Stimulated activated CD8-positive, alpha-beta memory T cell treated with anti-CD3 and anti-CD28 coated beads, Interleukin-4, amount 100 ng/mL, for 4 hours (primary cell): ENCODE data around the gene WNT10A.

ENCODE experiments used
- DNase-seq, 2 donors: peaks; one replicate each; pipeline ENCODE4 v3.0.0-alpha.2; 2020; ENCODE audit warnings: low read depth in 2 of 2, low spot score in 1 of 2

The WNT10A gene

DNA sequence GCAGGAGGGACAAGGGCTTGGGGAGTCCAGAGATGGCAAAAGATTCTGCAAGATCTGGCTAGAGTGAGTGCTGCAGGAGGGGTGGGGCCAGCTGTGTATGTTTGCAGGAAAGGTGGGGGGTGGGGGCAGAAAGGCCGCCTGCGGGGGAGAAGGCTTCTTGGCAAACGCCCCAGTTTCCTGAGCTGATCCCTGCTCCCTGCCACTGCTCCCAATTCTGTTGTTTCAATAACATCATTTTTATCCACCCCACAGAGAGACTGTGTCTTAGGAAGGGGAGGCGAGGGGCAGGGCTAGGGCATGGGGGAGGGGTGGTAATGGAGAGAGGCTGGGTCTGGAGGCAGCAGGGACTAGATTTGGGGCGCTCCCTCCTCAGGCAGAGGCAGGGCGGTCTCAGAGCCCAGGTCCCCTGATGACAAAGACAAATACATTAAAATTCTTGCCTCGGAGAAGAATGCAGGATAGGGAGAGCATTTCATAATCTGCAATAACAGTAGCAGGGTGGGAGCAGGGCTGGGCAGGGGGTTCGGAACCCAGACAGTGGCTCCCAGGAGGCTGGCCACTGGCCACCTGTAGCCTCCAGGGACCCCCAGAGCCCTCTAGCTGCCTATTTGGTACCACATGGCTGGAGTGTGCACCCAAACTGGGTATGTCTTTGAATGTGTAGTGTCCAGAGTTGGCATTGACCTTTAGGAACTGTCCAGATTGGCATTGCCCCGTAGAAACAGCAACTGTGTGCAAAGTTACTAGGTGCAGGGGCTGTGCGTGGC, 23.1 kb upstream of the WNT10A start:
- DNase-seq: no peak

DNA sequence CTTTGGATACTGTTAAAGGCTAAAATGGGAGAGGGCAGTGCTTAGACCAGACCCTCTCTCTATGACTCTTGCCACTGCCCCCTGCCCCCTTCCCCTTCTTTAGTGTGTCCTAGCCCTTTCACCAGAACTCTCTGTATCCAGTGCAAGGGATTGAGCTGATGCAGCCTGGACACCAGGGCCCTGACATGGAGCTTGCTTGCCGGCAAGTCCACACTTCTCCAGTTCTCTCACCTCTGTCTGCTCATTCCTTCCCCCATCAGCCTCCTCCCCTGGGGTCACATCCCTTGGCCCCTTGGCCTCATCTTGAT, 22.6 kb upstream of the WNT10A start:
- no peak for DNase-seq

DNA sequence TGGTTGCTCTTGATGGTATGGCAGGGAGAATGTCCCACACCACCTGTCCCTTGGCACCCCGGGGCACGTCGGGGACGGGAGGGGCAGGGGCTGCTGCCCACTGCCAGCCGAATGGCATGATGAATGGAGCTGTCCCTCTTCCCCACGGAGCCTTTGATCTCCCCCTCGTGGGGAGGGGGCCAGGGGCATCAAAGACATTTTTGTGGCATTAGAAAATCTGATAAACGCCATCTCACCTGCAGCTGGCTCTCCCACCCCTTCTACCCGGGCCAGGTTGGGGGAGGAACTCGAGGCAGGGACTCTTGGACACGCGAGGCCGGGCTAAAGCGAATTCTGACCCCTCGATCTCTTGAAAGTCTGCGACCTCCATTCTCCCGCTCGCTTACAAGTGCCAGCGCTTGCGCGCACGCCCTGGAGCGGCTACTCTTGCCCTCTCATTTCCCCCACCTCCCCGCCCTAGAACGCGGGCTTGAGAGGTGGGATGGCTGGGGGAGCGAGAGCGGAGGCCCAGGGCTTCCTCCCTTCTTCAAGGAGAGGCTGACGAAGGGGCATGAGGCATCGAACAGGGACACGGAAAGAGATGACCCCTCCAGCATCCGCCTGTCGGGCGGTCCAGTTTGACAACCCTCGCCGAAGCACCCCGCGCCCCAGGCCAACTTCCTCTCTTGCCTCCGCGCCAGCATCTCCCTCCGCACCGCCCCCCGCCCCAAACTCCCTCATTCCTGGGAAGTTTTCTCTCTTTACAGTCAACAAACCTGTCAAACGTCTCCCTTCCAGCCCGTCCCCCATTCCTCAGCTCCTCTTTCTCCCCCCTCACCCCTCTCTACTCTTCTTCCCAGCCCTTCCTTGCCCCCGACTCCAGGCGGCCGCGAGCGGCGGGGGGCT, 21.7 kb upstream of the WNT10A start:
- no peak for DNase-seq

DNA sequence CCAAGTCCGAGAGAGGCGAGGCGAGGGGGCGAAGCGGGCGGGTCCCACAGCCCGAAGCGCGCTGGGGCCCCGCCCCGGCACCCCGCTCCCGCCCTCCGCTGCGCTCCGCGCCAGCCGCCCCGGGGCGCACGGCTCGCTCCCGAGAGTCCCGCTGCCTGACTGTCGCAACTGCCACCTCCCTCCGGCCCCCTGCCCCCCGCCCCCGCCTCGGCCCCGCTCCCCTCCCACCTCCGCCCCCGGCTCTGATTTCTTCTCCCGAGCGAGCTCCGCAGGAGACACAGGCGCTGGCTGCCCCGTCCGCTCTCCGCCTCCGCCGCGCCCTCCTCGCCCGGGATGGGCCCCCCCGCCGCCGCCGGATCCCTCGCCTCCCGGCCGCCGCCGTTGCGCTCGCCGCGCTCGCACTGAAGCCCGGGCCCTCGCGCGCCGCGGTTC, 21.1 kb upstream of the WNT10A start, which contains the start of gene WNT6:
Gene WNT6 (plus strand): TSS at position 250 of the 432 bp plus-strand sequence. CDS start 233 bp downstream, outside the sequence.
- no peak for DNase-seq

DNA sequence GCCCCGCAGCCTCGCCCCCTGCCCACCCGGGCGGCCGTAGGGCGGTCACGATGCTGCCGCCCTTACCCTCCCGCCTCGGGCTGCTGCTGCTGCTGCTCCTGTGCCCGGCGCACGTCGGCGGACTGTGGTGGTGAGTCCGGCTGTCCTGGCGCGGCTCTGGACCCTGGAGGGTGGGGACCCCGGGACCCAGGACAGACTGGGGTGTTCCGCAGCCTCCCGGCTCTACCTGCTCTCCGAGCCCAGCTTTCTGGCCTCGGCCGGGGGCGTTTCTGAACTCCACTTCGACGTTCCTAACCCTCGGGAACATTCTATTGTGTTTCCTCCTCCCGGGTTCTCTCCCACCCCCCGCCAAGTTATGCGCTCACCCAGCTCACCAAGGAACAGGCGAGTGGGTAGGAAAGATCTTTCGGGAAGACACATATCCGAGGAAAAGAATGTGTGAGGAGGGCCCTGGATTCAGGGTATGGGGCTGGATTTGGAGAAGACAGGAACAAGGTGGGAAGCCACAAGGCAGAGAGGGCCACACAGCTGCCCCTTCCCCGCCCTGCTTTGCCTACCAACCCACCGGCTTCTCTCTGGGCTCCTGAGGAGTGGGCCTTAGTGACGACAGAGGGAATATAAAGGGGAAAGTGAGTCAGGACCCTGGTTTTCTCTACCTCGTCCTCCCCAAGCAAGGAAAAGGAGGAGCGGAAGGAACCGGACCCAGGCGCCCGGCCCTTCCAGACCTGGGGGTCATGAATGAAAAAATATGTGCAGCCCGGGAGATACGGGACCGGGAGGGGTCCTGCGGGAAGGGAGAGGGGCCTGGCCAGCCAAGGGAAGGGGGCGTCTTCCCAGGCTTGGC, 20.4 kb upstream of the WNT10A start:
- no peak for DNase-seq

DNA sequence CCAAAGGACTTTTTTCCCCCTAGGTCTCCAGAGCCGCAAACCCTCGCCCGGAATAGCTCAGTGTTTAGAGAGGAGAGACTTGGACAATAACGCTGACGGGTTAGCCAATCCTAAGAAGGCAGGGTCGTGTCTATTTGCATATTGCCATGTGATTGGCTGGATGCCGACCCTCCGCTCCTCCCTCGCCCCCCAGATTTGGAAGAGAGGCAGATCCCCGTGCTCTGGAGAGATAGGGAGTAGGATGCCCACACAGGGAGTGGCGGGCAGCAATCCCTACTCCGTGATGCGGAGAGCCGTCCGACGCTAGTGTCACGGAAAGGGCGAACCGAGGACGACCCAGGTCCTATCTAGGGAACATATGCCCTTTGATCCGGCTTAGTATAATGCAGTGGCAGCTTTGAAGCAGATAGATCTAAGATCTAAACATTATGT, 19.7 kb upstream of the WNT10A start:
- DNase-seq: no peak

DNA sequence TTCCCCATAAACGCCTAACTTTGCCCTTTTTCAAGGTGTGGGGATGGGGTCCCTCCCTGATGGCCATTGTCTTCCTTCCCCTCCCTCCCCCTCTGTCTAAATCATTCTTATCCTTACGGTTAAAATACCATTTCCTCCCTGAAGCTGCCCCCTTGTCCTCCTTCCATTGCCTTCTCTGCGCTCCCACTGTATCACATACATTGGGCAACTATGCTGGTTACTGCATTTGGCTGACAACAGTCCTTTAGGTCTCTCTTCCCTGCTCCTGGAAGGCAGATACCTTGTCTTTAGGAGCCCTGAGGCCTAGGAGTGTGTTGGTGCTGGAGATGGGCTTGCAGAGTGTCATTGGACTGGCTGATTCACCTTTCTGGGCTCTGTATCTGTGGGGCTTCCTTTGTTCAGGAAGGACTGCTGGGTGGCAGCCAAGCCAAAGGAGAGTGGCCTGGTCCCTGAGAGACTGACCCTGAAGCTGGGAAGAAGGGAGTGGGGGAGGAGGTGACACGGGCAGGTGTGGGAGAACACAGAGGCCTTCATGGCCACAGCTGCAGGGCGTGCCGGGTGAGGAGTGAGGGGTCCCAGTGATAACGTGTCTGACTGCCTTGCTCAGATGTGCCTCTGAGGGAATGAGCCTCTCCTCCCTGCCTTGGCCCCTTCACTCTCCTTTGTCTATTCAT, 18.9 kb upstream of the WNT10A start:
- DNase-seq: no peak

DNA sequence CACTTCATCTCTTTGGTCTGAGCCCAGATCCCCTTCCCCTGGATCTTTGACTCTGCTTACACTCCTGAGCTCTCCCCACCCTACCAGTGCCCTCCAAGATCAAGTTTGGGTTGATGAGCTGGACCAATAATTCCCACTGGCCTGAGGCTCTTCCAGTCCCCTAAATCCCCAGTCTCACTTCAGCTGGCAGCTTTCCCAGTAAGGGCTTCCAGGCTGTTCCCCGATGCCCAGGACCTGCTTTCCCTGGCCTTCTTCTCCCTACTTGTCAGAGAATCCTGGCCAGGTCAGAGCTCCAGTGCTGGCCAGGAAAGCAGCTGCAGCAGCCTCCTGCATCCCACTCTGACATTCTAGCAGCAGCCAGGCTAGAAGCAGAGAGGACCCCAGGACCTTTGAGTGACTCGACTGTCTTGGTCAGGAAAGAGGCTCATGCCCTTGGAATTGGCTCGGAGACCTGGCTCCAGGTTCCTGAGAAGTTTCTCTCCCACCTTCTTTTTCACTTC, 17.6 kb upstream of the WNT10A start:
- no peak for DNase-seq

DNA sequence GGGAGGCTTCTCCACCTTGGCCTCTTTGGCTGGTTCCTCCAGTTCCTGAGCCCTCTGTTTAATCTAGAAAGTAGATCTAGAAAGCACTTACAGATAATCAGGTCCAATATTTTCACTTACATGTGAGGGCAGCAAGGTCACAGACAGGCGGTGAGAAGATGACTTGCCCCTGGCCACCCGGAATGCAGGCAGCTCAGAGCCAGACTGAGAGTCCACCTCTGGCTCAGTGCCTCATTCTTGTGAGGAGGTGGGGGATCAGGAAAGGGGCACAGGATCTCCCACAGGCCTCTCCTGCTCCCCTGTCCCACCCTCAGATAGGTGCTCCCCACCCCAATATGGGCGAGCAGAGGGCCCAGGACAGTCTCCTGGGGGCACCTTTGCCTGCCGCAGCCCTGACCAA, 15.3 kb upstream of the WNT10A start:
- no peak for DNase-seq

DNA sequence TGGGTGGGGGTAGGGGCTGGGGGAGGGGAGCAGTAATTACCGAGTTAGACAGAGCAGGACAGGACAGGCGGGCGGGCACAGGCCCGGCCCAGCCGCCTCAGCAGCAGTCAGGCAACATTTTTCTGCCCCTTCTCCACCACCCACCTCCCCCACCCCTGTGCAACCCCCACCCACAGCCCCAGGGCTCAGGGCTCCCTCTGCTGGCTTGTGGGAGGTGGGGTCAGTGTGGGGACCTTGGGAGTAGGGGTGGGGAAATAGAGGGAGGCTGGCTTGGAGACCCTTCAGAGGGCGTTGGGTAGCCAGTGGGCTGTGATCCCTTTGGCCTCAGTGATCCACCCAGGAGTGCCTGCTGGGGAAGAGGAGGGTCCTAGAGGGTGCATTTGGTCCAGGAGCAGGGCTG, 14.7 kb upstream of the WNT10A start:
- DNase-seq: no peak

DNA sequence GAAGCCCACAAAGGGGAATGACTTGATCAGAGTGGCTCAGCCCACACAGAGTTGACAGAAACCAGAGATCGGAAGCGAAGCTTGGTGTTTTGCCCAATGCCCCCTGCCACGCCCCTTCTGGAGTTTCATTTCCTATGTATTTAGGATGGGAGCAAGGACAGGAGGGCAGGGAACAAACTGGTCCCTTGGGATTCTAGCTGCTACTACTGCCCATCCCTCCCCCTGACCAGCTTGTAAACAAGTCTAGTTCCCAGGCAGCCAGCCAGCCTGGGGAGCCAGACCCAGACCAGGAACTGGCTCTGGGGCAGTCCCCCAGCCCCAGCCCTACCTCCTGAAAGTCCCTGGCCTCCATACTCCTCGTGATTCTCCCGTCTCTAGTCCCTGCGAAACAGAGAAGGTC, 12.8 kb upstream of the WNT10A start:
- DNase-seq: no peak

DNA sequence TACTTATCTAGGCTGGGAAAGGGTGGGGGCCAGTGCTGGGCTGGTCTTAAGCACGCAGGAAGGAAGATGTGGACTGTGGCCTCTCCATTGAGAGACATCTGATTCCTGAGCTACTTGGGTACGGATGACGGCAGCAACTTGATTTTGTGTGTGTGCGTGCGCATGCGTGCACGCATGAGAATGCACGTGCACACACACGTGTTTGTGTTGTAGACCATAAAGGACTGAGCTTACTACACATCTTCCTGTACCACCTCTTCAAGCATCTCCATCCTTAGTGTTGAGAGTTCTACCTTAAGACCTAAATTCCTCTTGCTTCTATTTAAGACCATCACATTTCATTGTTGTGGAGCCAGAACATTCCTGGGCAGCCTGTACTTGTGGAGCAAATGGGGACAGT, 11.6 kb upstream of the WNT10A start:
- DNase-seq: no peak

DNA sequence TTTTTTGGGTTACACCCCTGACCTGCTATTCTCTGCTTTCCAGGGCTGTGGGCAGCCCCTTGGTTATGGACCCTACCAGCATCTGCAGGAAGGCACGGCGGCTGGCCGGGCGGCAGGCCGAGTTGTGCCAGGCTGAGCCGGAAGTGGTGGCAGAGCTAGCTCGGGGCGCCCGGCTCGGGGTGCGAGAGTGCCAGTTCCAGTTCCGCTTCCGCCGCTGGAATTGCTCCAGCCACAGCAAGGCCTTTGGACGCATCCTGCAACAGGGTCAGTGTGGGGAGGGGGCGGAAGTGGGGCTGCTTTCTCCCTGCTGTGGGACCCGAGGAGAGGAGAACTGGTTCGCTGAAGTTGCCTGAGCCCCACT, 9.7 kb upstream of the WNT10A start:
- DNase-seq: no peak

DNA sequence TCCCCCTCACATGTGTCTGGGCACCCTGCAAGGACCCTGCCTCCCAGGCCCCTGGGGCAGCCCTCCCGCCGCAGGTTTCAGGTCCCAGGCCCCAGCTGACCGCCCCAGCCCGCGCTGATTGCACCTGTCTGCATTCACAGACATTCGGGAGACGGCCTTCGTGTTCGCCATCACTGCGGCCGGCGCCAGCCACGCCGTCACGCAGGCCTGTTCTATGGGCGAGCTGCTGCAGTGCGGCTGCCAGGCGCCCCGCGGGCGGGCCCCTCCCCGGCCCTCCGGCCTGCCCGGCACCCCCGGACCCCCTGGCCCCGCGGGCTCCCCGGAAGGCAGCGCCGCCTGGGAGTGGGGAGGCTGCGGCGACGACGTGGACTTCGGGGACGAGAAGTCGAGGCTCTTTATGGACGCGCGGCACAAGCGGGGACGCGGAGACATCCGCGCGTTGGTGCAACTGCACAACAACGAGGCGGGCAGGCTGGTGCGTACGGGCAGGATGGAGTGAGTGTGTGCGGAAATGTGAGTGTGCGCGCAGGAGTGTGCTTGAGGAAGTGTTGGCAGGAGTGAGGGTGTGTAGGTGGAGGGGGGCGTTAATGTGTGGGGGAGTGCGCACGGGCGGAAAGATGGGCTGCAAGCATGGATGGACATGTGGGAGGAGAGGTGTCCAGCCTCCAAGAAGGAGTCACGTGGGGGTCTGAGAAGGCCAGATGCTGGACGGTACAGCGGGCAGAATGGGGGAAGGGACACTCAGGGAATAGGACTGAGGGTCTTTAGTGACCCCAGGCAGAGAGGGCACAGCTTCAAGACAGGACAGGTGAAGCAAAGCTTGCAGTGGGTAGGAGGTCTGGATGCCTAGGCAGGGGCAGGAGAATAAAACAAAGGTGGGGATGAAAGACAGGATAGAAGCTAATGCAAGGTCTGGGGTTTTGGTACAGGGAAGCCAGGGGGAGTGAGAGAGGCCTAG, 9.0 kb upstream of the WNT10A start:
- no peak for DNase-seq

DNA sequence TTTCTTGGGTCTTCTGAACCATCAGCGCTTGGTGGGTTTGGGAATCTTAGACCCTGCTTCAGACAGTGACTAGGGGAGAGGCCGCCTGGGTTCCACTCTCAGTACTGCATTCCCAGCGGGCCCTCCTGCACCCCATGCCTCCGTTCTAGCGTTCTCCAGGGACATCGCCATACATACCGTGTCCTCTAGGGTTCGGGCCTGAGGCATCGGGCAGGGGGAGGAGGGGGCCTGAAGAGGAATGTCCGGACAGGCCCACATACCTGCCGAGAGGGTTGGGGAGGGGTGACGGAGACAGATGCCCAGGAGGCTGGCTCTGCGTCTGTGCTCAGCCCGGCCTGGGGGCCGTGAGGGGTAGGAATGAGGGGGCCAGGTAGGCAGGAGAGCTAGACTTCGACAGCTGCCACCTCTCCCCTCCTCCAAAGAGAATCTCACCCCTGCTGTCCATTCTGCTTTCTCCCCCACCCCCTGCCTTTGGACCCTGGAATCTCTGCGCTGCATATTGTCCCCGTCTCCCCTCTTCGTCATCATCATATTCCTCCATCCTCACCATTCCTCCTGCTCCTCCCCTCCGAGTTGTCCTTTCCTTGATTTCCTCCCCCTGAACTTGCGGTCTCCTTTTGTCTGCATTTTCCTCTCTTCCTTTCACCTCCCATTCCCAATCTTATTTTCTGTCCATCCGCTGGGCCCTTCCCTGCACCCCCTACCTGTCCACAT, 7.8 kb upstream of the WNT10A start:
- no peak for DNase-seq

DNA sequence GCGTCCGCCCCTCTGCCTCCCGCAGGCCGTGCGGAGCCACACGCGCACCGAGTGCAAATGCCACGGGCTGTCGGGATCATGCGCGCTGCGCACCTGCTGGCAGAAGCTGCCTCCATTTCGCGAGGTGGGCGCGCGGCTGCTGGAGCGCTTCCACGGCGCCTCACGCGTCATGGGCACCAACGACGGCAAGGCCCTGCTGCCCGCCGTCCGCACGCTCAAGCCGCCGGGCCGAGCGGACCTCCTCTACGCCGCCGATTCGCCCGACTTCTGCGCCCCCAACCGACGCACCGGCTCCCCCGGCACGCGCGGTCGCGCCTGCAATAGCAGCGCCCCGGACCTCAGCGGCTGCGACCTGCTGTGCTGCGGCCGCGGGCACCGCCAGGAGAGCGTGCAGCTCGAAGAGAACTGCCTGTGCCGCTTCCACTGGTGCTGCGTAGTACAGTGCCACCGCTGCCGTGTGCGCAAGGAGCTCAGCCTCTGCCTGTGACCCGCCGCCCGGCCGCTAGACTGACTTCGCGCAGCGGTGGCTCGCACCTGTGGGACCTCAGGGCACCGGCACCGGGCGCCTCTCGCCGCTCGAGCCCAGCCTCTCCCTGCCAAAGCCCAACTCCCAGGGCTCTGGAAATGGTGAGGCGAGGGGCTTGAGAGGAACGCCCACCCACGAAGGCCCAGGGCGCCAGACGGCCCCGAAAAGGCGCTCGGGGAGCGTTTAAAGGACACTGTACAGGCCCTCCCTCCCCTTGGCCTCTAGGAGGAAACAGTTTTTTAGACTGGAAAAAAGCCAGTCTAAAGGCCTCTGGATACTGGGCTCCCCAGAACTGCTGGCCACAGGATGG, 7.1 kb upstream of the WNT10A start:
- DNase-seq: no peak

DNA sequence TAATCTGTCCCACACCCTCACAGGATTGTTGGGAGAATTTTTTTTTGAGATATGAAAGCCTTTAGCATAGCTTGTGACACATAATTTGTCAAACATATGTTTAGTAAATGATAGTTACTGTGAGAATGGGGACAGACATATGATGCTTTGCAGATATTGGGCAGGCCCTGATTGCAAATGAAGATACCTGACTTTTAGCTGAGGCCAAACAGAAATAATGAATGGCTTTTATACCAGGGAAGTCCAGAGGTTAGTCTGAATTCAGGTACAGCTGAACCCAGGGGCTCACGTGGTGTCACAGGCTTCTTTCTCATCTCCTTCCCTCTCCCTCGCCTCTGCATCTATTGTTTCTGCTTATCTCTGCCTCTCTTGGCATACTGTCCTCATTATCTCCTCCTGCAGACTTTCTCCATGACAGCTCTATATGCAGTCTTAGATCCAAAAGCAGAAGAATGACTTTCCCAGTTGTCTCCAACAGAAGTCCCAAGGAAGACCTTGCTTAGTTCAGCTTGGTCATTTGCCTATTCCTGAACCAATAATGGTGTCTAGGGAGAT, 4.9 kb upstream of the WNT10A start:
- DNase-seq: no peak
